Measurements from ENCODE around the gene POLA2. TPM values are rescaled to one million over a fixed set of nuclear protein-coding genes. Genes with fewer than 3 reads are reported as not detected.

The POLA2 gene
- total and polyA plus RNA-seq, 9 of the 15 experiments (the other 6 are each of a cell fraction or from before 2014, with no cell fraction given): 2.7 to 134 (median 44.4) TPM

DNA sequence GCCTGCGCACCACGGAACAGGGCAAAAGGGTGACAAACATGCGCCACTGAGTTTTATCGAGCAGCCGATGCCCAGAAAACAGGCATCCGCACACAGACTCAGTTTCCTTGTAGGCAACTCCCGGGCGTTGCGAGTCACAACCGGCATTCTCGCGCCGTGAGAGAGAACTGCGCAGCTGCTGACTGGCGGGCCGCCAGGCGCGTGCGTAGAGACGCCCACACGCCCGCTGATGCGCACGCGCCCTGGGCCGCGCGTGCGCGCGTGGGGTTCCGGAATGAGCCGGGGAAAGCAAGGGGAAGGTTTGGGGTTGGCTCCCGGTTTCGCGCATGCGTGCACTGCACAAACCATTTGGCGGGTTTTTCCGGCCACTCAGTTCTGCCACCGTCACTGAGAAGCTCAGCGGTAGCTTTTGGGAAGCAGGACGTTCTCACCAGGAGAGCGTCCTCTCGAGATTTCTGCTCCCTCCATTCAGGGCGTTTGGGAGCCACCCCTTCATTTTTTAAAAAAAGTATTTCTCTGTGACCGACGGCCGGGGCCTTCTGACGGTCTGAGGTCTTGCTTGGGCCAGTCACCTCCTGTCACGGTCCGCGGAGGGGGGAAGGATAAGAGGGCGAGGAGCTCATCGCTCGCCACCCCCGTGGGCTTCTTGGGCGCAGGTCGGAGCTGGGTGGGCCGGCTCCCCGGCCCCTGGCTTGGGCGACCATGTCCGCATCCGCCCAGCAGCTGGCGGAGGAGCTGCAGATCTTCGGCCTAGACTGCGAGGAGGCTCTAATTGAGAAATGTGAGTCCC, at the start of gene POLA2 (continued):
- TF ChIP-seq, protein P1, sequence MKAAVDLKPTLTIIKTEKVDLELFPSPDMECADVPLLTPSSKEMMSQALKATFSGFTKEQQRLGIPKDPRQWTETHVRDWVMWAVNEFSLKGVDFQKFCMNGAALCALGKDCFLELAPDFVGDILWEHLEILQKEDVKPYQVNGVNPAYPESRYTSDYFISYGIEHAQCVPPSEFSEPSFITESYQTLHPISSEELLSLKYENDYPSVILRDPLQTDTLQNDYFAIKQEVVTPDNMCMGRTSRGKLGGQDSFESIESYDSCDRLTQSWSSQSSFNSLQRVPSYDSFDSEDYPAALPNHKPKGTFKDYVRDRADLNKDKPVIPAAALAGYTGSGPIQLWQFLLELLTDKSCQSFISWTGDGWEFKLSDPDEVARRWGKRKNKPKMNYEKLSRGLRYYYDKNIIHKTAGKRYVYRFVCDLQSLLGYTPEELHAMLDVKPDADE (conservative IDR thresholded peaks at IDR 0.05; ENCODE audit: control insufficient read depth, low read depth, low read length): no peak
- TF ChIP-seq HMGN3 (IDR thresholded peaks at IDR 0.05; ENCODE audit: borderline replicate concordance, extremely low read depth, insufficient read length, low read depth, low read length): peak; percentile 70
- TF ChIP-seq, protein P2, sequence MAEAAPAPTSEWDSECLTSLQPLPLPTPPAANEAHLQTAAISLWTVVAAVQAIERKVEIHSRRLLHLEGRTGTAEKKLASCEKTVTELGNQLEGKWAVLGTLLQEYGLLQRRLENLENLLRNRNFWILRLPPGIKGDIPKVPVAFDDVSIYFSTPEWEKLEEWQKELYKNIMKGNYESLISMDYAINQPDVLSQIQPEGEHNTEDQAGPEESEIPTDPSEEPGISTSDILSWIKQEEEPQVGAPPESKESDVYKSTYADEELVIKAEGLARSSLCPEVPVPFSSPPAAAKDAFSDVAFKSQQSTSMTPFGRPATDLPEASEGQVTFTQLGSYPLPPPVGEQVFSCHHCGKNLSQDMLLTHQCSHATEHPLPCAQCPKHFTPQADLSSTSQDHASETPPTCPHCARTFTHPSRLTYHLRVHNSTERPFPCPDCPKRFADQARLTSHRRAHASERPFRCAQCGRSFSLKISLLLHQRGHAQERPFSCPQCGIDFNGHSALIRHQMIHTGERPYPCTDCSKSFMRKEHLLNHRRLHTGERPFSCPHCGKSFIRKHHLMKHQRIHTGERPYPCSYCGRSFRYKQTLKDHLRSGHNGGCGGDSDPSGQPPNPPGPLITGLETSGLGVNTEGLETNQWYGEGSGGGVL (CRISPR knock-in tag; IDR thresholded peaks at IDR 0.05): no peak
- TF ChIP-seq, protein P3, sequence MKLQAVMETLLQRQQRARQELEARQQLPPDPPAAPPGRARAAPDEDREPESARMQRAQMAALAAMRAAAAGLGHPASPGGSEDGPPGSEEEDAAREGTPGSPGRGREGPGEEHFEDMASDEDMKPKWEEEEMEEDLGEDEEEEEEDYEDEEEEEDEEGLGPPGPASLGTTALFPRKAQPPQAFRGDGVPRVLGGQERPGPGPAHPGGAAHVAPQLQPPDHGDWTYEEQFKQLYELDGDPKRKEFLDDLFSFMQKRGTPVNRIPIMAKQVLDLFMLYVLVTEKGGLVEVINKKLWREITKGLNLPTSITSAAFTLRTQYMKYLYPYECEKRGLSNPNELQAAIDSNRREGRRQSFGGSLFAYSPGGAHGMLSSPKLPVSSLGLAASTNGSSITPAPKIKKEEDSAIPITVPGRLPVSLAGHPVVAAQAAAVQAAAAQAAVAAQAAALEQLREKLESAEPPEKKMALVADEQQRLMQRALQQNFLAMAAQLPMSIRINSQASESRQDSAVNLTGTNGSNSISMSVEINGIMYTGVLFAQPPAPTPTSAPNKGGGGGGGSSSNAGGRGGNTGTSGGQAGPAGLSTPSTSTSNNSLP (IDR thresholded peaks at IDR 0.05; ENCODE audit: borderline replicate concordance, low read depth, low read length): no peak
- TF ChIP-seq, protein P4, sequence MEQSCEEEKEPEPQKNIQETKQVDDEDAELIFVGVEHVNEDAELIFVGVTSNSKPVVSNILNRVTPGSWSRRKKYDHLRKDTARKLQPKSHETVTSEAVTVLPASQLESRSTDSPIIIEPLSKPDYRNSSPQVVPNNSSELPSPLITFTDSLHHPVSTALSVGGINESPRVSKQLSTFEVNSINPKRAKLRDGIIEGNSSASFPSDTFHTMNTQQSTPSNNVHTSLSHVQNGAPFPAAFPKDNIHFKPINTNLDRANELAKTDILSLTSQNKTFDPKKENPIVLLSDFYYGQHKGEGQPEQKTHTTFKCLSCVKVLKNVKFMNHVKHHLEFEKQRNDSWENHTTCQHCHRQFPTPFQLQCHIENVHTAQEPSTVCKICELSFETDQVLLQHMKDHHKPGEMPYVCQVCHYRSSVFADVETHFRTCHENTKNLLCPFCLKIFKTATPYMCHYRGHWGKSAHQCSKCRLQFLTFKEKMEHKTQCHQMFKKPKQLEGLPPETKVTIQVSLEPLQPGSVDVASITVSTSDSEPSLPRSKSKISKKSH (CRISPR knock-in tag; IDR thresholded peaks at IDR 0.05): no peak
- peak; percentile 91 for TF ChIP-seq BHLHE40 (IDR thresholded peaks at IDR 0.05; ENCODE audit: low read length)
- TF ChIP-seq ZFX (CRISPR knock-in tag; IDR thresholded peaks at IDR 0.05): peak; percentile 88
- TF ChIP-seq ELF4 (CRISPR knock-in tag; IDR thresholded peaks at IDR 0.05): no peak
- no peak for TF ChIP-seq HDGF (IDR thresholded peaks at IDR 0.05)
- no peak for TF ChIP-seq NFYB (IDR thresholded peaks at IDR 0.05; ENCODE audit: extremely low read depth, insufficient read length)
- no peak for TF ChIP-seq CBX5 (IDR thresholded peaks at IDR 0.05; ENCODE audit: borderline replicate concordance, low read depth)
- peak; percentile 27; the same call in 1 of the 2 replicates for TF ChIP-seq JUND (IDR thresholded peaks at IDR 0.05; ENCODE audit: borderline replicate concordance, low read depth, low read length)
- no peak; the same call in 2 of the 3 replicates for TF ChIP-seq JUND (tag; IDR thresholded peaks at IDR 0.05; ENCODE audit: borderline replicate concordance, low read depth, low read length)
- TF ChIP-seq, protein P5, sequence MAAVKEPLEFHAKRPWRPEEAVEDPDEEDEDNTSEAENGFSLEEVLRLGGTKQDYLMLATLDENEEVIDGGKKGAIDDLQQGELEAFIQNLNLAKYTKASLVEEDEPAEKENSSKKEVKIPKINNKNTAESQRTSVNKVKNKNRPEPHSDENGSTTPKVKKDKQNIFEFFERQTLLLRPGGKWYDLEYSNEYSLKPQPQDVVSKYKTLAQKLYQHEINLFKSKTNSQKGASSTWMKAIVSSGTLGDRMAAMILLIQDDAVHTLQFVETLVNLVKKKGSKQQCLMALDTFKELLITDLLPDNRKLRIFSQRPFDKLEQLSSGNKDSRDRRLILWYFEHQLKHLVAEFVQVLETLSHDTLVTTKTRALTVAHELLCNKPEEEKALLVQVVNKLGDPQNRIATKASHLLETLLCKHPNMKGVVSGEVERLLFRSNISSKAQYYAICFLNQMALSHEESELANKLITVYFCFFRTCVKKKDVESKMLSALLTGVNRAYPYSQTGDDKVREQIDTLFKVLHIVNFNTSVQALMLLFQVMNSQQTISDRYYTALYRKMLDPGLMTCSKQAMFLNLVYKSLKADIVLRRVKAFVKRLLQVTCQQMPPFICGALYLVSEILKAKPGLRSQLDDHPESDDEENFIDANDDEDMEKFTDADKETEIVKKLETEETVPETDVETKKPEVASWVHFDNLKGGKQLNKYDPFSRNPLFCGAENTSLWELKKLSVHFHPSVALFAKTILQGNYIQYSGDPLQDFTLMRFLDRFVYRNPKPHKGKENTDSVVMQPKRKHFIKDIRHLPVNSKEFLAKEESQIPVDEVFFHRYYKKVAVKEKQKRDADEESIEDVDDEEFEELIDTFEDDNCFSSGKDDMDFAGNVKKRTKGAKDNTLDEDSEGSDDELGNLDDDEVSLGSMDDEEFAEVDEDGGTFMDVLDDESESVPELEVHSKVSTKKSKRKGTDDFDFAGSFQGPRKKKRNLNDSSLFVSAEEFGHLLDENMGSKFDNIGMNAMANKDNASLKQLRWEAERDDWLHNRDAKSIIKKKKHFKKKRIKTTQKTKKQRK (IDR thresholded peaks at IDR 0.05; ENCODE audit: borderline replicate concordance, low read depth, low read length): no peak
